Adrenal gland (tissue), 12 donors: Measurements from ENCODE around the gene COG6. TPM values are rescaled to one million over a fixed set of nuclear protein-coding genes. Genes with fewer than 3 reads are reported as not detected.

Experiments
- DNase-seq, 7 donors: peaks; one replicate each; pipeline ENCODE4 v3.0.0-alpha.2; 2019 to 2020
- H3K27ac ChIP-seq, 5 donors: fragments of 200-600 bp; sonication (generic) in 4 of 5; 1 replicate in 3 of 5; 2 replicates in 2 of 5; pipeline versions ENCODE4 v1.5.1 to v1.8.0; 2016 to 2020; ENCODE audit warnings: mild to moderate bottlenecking in 1 of 5
- H3K27me3 ChIP-seq: fragments of 200-600 bp; 2 replicates; pipeline ENCODE4 v1.8.0; 2021
- H3K36me3 ChIP-seq, 2 donors: fragments of 200-600 bp; replicated peaks in 1 of 2; 1 replicate in 1 of 2; 2 replicates in 1 of 2; pipeline versions ENCODE4 v1.5.1 to v1.8.0; 2018 to 2022
- H3K4me1 ChIP-seq, 2 donors: fragments of 200-600 bp; replicated peaks in 1 of 2; 1 replicate in 1 of 2; 2 replicates in 1 of 2; pipeline versions ENCODE4 v1.5.1 to v1.8.0; 2018 to 2021
- H3K4me3 ChIP-seq, 4 donors: fragments of 200-600 bp; sonication (generic) in 3 of 4; one replicate each; pipeline ENCODE4 v1.5.1; 2016 to 2018
- H3K9me3 ChIP-seq, 3 donors: fragments of 200-600 bp; sonication (generic) in 1 of 3; replicated peaks in 1 of 3; 1 replicate in 2 of 3; 2 replicates in 1 of 3; pipeline versions ENCODE4 v1.5.1 to v1.8.0; 2016 to 2021
- POLR2A ChIP-seq, 2 donors: fragments of 450-650 bp; IDR thresholded peaks; one replicate each; pipeline ENCODE4 v1.6.1; 2017; ENCODE audit warnings: antibody characterized with exemption in 2 of 2, mild to moderate bottlenecking in 2 of 2, moderate library complexity in 1 of 2
- WGBS, 4 donors: extraction: QIAGEN DNeasy Blood & Tissue Kit in 2 of 4; methylation state at CpG; one replicate each; pipeline versions ENCODE4 v1.1.5 to v1.1.7; 2013 to 2017; 5-methylcytosine and 5-hydroxymethylcytosine counted together
- intact Hi-C, 2 donors: fragments of 100-400 bp; cut with DNase I; formaldehyde crosslinking; loops; one replicate each; pipeline versions ENCODE4 v1.14.1 to v1.15.0; 2022 to 2023
- polyA plus RNA-seq, 3 donors: library from polyadenylated mRNA; stranded (reverse); fragments of 200-250 nt in 2 of 3; fragments of 350-450 nt in 1 of 3; fragmentation: Illumina TruSeq in 1 of 3; extraction: RNeasy Lipid Tissue Mini Kit (QIAGEN cat#74804) in 1 of 3; gene quantifications; one replicate each; pipeline ENCODE4 v1.2.3, GENCODE V29; 2013 to 2014
- total RNA-seq, 9 donors: library from RNA; depleted of rRNA in 4 of 9; stranded (reverse); fragments of >200 nt in 4 of 9; fragments of 120-200 nt in 1 of 9; fragmentation: NEBNext Ultra II Directional in 1 of 9; extraction: Animal tissue kit (Norgen Biotek cat#: 25700) in 1 of 9; gene quantifications; one replicate each; pipeline versions ENCODE4 v1.1.0 to v1.2.4, GENCODE V29; 2013 to 2023
- TF ChIP-seq, protein P1 (sequence below), 6 experiments: fragments of 450-650 bp in 4 of 6; fragments of 200-600 bp in 2 of 6; sonication (generic) in 1 of 6; IDR thresholded peaks; 1 replicate in 5 of 6; 2 replicates in 1 of 6; pipeline versions ENCODE4 v1.5.1 to v1.8.0; 2016 to 2021; ENCODE audit warnings: antibody characterized with exemption in 6 of 6, mild to moderate bottlenecking in 2 of 6, moderate library complexity in 1 of 6
- donor health status: healthy with polysubstance abuse.
- donor health status: Bipolar disorder and iron deficiency.
- donor health status: DM: yes; HTN: yes; CAD: no.
- donor health status: DM: no; HTN: no; CAD: no.
- donor health status: DM: no; HTN: no; CAD: no.
- donor health status: DM: yes; HTN: yes; CAD: no.

The COG6 gene
- total and polyA plus RNA-seq, 12 donors = 7.2 to 53.5 (median 31.5) TPM

DNA sequence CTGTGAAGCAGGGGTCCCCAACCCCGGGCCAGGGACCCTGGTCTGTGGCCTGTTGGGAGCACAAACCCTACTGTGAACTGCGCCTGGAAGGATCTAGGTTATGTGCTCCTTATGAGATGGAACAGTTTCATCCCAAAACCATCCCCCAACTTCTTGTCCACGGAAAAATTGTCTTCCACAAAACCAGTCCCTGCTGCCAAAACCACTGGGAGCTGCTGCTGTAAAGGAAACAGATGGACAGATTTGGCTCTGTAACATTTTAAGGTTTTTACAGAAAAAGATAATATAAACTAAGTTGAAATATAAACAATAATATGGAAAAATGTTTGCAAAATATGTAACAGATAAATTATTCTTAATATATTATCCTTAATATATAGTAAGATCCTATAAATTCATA is 73.7 kb downstream of the COG6 start:
- Histone ChIP-seq H3K4me1 (no peaks in the 10 kb centered on the region), H3K9me3 (no peaks in the 10 kb centered on the region), H3K27me3 (no peaks in the 10 kb centered on the region), H3K36me3 (peaks cover 0 to 12% of the 10 kb centered on the region in 2 donors), H3K27ac (no peak overlapping the region), H3K4me3 (no peak overlapping the region)
- WGBS, 4 donors = 63 to 83% (median 81%) methylated on average over 3 of the region's 3 CpGs
- no peak for TF ChIP-seq POLR2A (IDR thresholded peaks at IDR 0.05)
- TF ChIP-seq, protein P1, sequence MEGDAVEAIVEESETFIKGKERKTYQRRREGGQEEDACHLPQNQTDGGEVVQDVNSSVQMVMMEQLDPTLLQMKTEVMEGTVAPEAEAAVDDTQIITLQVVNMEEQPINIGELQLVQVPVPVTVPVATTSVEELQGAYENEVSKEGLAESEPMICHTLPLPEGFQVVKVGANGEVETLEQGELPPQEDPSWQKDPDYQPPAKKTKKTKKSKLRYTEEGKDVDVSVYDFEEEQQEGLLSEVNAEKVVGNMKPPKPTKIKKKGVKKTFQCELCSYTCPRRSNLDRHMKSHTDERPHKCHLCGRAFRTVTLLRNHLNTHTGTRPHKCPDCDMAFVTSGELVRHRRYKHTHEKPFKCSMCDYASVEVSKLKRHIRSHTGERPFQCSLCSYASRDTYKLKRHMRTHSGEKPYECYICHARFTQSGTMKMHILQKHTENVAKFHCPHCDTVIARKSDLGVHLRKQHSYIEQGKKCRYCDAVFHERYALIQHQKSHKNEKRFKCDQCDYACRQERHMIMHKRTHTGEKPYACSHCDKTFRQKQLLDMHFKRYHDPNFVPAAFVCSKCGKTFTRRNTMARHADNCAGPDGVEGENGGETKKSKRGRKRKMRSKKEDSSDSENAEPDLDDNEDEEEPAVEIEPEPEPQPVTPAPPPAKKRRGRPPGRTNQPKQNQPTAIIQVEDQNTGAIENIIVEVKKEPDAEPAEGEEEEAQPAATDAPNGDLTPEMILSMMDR (IDR thresholded peaks at IDR 0.05) = no peak
- intact Hi-C loops = no loop called here
- DNase-seq = no peak

DNA sequence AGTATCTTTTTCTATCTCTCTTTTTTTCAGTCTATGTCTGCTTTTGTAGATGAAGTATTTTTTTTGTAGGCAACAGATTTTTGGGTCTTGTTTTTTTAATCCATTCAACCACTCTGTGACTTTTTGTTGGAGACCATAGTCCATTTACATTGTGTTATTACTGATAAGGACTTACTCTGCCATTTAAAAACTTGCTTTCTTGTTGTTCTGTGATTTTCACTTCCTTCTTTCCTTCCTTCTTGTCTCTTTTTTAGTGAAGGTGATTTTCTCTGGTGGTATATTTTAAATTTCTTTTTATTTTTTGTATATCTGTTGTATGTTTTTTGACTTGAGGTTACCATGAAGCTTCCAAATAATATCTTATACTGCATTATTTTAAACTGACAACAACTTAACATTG is 79.5 kb downstream of the COG6 start:
- DNase-seq = no peak
- H3K4me3 ChIP-seq = no peak overlapping the region
- no peaks in the 10 kb centered on the region for H3K36me3 ChIP-seq
- no peaks in the 10 kb centered on the region for H3K9me3 ChIP-seq
- intact Hi-C loops = no loop called here
- no peak overlapping the region for H3K27ac ChIP-seq
- no peaks in the 10 kb centered on the region for H3K4me1 ChIP-seq
- TF ChIP-seq POLR2A (IDR thresholded peaks at IDR 0.05) = no peak
- TF ChIP-seq, protein P1 (IDR thresholded peaks at IDR 0.05) = no peak
- no peaks in the 10 kb centered on the region for H3K27me3 ChIP-seq

DNA sequence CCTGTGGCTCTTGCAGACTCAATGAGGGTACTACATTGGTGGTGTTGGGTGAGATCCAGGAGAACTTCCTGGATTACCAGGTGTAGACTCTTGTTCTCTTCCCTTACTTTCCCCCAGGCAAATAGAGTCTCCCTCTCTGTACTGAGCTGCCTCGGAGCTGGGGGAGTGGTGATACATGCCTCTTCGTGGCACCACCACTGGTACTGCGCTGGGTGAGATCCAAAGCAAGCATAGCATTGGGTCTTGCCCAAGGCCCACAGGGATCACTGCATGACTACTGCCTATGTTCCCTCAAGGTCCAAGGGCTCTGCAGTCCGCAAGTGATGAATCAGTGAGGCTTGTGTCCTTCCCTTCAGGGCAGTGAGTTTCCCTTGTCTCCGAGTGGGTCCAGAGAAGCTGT is 81.6 kb downstream of the COG6 start:
- 89 to 94% (median 93%) methylated on average over 5 of the region's 5 CpGs for WGBS, 4 donors
- no peaks in the 10 kb centered on the region for H3K36me3 ChIP-seq
- no peaks in the 10 kb centered on the region for H3K9me3 ChIP-seq
- no peaks in the 10 kb centered on the region for H3K4me1 ChIP-seq
- H3K27ac ChIP-seq = no peak overlapping the region
- intact Hi-C loops = no loop called here
- DNase-seq = no peak
- no peak overlapping the region for H3K4me3 ChIP-seq
- H3K27me3 ChIP-seq = no peaks in the 10 kb centered on the region
- TF ChIP-seq, protein P1 (IDR thresholded peaks at IDR 0.05) = no peak
- no peak for TF ChIP-seq POLR2A (IDR thresholded peaks at IDR 0.05)

DNA sequence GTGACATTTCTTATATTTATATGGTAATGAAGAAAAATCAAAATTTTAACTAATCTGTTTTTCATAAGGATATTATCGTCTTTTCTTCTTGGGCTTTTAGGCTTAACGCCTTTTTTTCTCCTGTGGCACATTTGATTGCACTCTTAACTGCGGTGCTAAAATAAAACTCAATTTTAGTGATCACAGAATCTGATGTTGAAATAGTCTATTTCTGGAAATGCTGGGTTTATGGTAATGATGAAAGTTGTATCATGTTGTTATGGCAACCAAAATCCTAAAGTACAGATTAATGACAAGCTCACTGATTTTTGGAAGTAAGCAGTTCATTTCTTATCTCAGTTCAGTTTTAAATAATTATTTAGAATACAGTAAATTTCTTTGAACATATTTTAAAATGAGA is 85.3 kb downstream of the COG6 start:
- no peaks in the 10 kb centered on the region for H3K36me3 ChIP-seq
- H3K27ac ChIP-seq = no peak overlapping the region
- H3K4me3 ChIP-seq = no peak overlapping the region
- no peaks in the 10 kb centered on the region for H3K4me1 ChIP-seq
- WGBS, 4 donors = 94 to 98% (median 96%) methylated on average over 3 of the region's 3 CpGs
- intact Hi-C loops = no loop called here
- TF ChIP-seq POLR2A (IDR thresholded peaks at IDR 0.05) = no peak
- TF ChIP-seq, protein P1 (IDR thresholded peaks at IDR 0.05) = no peak
- H3K27me3 ChIP-seq = no peaks in the 10 kb centered on the region
- no peak for DNase-seq
- no peaks in the 10 kb centered on the region for H3K9me3 ChIP-seq
